Vagina (tissue), 2 donors: Measurements from ENCODE around the gene GSTO1. TPM values are rescaled to one million over a fixed set of nuclear protein-coding genes. Genes with fewer than 3 reads are reported as not detected.

Source experiments
- DNase-seq, 2 donors: peaks; one replicate each; pipeline ENCODE4 v3.0.0-alpha.2; 2017; ENCODE audit errors: extremely low spot score in 2 of 2
- H3K27ac ChIP-seq: fragments of 200-600 bp; sonication (generic); one replicate; pipeline ENCODE4 v1.5.1; 2019
- H3K27me3 ChIP-seq: fragments of 200-600 bp; sonication (generic); one replicate; pipeline ENCODE4 v1.5.1; 2019
- H3K36me3 ChIP-seq, 2 donors: fragments of 200-600 bp; sonication (generic); one replicate each; pipeline ENCODE4 v1.5.1; 2017 to 2019
- H3K4me1 ChIP-seq: fragments of 200-600 bp; sonication (generic); one replicate; pipeline ENCODE4 v1.5.1; 2019
- H3K4me3 ChIP-seq, 2 donors: fragments of 200-600 bp; sonication (generic); 1 replicate in 1 of 2; 2 replicates in 1 of 2; pipeline ENCODE4 v1.5.1; 2016 to 2019
- H3K9me3 ChIP-seq: fragments of 200-600 bp; sonication (generic); one replicate; pipeline ENCODE4 v1.5.1; 2019
- CTCF ChIP-seq, 3 experiments: fragments of 450-650 bp in 2 of 3; fragments of 200-600 bp in 1 of 3; sonication (generic) in 1 of 3; IDR thresholded peaks; one replicate each; pipeline ENCODE4 v1.5.1; 2017 to 2019; ENCODE audit warnings: antibody characterized with exemption in 3 of 3, mild to moderate bottlenecking in 2 of 3, moderate library complexity in 2 of 3
- POLR2A ChIP-seq, 2 donors: fragments of 450-650 bp; IDR thresholded peaks; one replicate each; pipeline ENCODE4 v1.6.1; 2017; ENCODE audit warnings: antibody characterized with exemption in 2 of 2, mild to moderate bottlenecking in 2 of 2, moderate library complexity in 2 of 2
- POLR2AphosphoS5 ChIP-seq, 2 donors: sonication (generic); formaldehyde crosslinking; IDR thresholded peaks; one replicate each; pipeline ENCODE4 v1.9.0; 2017; ENCODE audit warnings: antibody characterized with exemption in 2 of 2, mild to moderate bottlenecking in 2 of 2, low read depth in 1 of 2; ENCODE audit not compliant: insufficient read depth in 1 of 2
- intact Hi-C: fragments of 100-400 bp; cut with DNase I; formaldehyde crosslinking; loops from one replicate; pipeline ENCODE4 v1.15.1; 2023
- total RNA-seq: library from RNA; depleted of rRNA; stranded (reverse); fragments of >200 nt; gene quantifications from one replicate; pipeline ENCODE4 v1.2.3, GENCODE V29; 2016

Gene GSTO1
- total RNA-seq, 1 donor from 2014 or later: 69.5 TPM

DNA sequence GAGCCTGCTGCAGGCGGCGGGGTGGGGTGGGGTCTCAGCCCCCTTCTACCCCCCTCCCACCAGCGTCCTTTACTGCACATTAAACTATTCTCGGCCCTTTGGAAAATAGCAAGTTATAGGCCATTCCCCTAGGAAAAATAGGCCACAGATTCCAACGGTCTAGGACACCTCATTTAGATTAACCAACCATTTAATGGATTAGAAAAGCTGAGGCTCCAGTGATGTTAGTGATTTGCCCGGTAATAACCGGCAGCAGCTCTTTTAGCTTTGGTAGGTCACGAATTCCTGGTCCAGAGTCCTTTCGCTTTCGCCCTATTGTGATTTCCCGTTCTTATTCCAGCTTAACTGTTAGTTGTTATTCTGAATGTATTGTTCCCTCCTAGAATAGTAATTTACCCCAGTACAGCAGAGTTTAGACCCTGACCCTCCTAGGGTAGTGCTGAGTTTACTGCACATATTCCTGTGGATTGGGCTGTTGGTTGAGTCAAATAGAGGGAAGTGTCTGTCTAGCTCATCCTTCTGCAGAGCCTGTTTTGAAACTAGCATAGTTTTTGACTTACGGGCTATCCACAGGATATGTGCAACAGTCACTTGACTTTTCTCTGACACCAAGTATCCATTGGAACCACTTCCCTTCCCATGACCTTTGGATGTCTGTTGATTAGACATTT is 754 bp downstream of the GSTO1 start:
- intact Hi-C loops: no loop called here
- no peak for DNase-seq
- peaks cover 59% of the 10 kb centered on the region for H3K4me1 ChIP-seq

DNA sequence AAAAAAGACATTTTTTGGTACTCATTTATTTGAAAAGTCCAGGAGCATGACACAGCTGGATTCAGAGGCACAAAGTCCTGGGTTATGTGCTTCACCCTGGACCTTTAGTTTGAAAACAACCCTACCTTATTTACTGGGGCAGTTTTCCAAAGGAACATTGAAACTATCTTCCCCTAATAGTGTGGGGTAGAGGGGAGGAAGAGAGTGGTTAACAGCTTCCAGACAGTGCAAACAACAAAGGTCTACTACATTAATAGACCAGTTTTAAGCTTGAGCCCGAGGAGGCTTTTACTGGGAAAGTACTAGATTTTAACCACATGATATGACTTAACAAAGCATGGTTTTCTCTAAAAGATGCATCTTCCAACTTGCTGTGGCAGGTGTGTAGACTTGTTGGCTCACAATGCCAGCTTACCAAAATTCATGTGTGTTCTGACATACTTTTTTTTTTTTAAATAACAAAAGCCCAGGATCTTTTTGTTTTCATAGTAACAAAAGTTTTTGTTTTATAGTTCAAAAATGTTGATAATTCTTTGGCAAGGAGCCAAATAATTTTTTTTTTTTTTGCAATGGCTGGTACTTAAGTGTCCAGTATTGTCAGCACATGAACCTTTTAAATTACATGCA is 1.8 kb downstream of the GSTO1 start:
- Histone ChIP-seq H3K27ac (peak overlapping the region; percentile 98), H3K36me3 (peaks cover 0 to 39% of the 10 kb centered on the region in 2 donors), H3K4me3 (peak overlapping the region; percentile 97 to 98), H3K27me3 (no peaks in the 10 kb centered on the region), H3K4me1 (peaks cover 69% of the 10 kb centered on the region), H3K9me3 (no peaks in the 10 kb centered on the region)
- DNase-seq: no peak
- TF ChIP-seq POLR2A (IDR thresholded peaks at IDR 0.05): no peak
- TF ChIP-seq POLR2AphosphoS5 (IDR thresholded peaks at IDR 0.05; ENCODE audit: insufficient read depth in 1 of 2, low read depth in 1 of 2): no peak
- TF ChIP-seq CTCF (IDR thresholded peaks at IDR 0.05): no peak
- intact Hi-C loops: no loop called here

More for the DNA sequence above, 754 bp downstream of the GSTO1 start:
- TF ChIP-seq CTCF (IDR thresholded peaks at IDR 0.05): no peak
- peak in 1 of 2 donors; percentile 78 for TF ChIP-seq POLR2A (IDR thresholded peaks at IDR 0.05)
- TF ChIP-seq POLR2AphosphoS5 (IDR thresholded peaks at IDR 0.05; ENCODE audit: insufficient read depth in 1 of 2, low read depth in 1 of 2): peak in 1 of 2 donors; percentile 68
- Histone ChIP-seq H3K27ac (peak overlapping the region; percentile 98), H3K36me3 (peaks cover 0 to 29% of the 10 kb centered on the region in 2 donors), H3K27me3 (no peaks in the 10 kb centered on the region), H3K4me3 (peak overlapping the region; percentile 97 to 98), H3K9me3 (no peaks in the 10 kb centered on the region)

DNA sequence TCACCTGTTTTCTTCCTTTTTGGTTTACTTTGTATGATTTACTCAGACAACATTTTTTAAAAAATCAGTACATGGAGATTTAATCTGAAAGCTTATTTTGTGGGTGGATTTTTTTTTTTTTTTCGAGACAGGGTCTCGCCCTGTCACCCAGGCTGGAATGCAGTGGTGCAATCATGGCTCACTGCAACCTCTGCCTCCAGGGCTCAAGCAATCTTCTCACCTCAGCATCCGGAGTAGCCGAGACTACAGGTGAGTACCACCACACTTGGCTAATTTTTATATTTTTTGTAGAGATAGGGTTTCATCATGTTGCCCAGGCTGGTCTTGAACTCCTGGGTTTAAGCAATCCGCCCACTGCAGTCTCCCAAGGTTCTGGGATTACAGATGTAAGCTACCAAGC is 2.5 kb downstream of the GSTO1 start:
- Histone ChIP-seq H3K27ac (no peak overlapping the region), H3K9me3 (no peaks in the 10 kb centered on the region), H3K36me3 (peaks cover 0 to 47% of the 10 kb centered on the region in 2 donors), H3K27me3 (no peaks in the 10 kb centered on the region), H3K4me1 (peaks cover 76% of the 10 kb centered on the region), H3K4me3 (no peak overlapping the region)
- no peak for DNase-seq
- intact Hi-C loops: no loop called here
- TF ChIP-seq POLR2AphosphoS5 (IDR thresholded peaks at IDR 0.05; ENCODE audit: insufficient read depth in 1 of 2, low read depth in 1 of 2): no peak
- TF ChIP-seq CTCF (IDR thresholded peaks at IDR 0.05): no peak
- no peak for TF ChIP-seq POLR2A (IDR thresholded peaks at IDR 0.05)

DNA sequence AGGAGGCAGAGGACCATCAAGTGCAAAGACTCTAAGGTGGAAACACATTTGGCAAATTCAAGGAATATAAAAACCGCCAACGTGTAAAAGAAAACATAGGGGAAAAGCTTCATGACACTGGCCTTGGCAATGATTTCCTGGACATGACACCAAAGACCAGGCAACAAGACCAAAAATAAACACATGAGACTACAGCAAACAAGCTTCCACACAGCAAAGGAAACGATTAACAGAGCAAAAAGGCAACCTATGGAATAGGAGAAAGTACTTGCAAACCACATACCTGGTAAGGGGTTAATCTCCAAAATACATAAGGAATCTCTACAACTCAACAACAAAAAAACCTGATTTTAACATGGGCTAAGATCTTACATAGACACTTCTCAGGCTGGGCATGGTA is 3.5 kb downstream of the GSTO1 start:
- no peaks in the 10 kb centered on the region for H3K9me3 ChIP-seq
- peaks cover 0 to 56% of the 10 kb centered on the region in 2 donors for H3K36me3 ChIP-seq
- H3K4me3 ChIP-seq: no peak overlapping the region
- TF ChIP-seq POLR2AphosphoS5 (IDR thresholded peaks at IDR 0.05; ENCODE audit: insufficient read depth in 1 of 2, low read depth in 1 of 2) (no peak), CTCF (IDR thresholded peaks at IDR 0.05) (no peak)
- peaks cover 79% of the 10 kb centered on the region for H3K4me1 ChIP-seq
- H3K27me3 ChIP-seq: no peaks in the 10 kb centered on the region
- intact Hi-C loops: no loop called here
- DNase-seq: no peak
- peak overlapping the region; percentile 3 for H3K27ac ChIP-seq

DNA sequence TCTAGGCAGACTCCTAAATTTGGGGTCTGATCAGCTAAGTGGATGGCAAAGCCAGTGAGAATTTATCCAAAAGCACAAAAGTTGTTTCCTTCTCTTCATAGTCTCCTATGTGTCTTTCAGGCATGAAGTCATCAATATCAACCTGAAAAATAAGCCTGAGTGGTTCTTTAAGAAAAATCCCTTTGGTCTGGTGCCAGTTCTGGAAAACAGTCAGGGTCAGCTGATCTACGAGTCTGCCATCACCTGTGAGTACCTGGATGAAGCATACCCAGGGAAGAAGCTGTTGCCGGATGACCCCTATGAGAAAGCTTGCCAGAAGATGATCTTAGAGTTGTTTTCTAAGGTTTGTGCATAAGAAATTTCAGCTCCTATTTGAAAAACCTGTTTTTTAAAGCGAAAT is 4.8 kb downstream of the GSTO1 start:
- no peak for DNase-seq
- TF ChIP-seq POLR2A (IDR thresholded peaks at IDR 0.05): no peak
- no peak for TF ChIP-seq CTCF (IDR thresholded peaks at IDR 0.05)
- no peak for TF ChIP-seq POLR2AphosphoS5 (IDR thresholded peaks at IDR 0.05; ENCODE audit: insufficient read depth in 1 of 2, low read depth in 1 of 2)
- Histone ChIP-seq H3K4me1 (peaks cover 69% of the 10 kb centered on the region), H3K27me3 (no peaks in the 10 kb centered on the region), H3K36me3 (peaks cover 0 to 65% of the 10 kb centered on the region in 2 donors), H3K27ac (peak overlapping the region; percentile 61), H3K4me3 (no peak overlapping the region), H3K9me3 (no peaks in the 10 kb centered on the region)
- intact Hi-C loops: no loop called here
